ENCODE results near the gene CA12.
"Not testable (repeated sequence)": the region's sequence is repeated elsewhere in the genome, so short reads cannot be mapped to it uniquely, and the experiment has no call there.

The CA12 gene

DNA sequence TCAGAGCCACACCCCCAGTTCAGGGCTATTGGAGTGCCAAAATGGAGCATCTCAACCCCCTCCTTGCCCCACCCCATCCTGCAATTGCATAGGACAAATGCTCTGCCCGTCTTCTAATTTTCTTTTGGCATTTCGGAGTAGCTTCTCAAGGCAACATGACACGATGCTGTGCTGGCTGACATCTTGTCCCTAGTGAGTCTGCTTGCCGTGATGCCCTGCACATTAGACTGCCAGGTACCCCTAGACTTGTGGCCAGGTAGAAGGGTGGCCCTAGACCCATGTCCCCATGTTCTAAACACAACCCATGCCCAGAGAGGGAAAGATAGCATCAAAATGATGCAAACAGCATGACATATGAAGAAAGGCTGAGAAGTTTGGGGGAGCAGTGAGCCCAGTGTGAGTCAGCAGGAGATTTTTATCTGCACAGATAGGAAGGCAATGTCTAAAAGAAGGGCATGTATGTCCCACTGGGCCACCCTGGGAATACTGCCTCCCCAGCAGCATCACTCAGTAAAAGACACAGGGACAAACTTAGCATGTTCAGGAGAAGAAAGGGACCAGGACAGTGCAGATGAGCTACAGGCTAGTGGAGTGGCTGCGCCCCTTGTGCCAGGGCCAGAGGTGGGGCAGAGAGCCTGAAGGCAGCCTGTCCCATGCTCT lies 36.8 kb downstream of the CA12 start:
- DNase-seq, result peak; percentile 40
- peaks cover 32% of the 10 kb centered on the region for H3K4me1 ChIP-seq (ENCODE audit: control insufficient read depth, insufficient read depth, low read depth, low read length)
- H3K9me3 ChIP-seq (ENCODE audit: control insufficient read depth, low read length), result no peaks in the 10 kb centered on the region
- no peak overlapping the region for H3K4me2 ChIP-seq (ENCODE audit: low read length, poor library complexity, severe bottlenecking)
- 88% methylated on average over 5 of the region's 5 CpGs for WGBS
- H3K14ac ChIP-seq (ENCODE audit: low read length in 2 of 2), result peak overlapping the region in 1 of 2 experiments; percentile 94
- peak overlapping the region; percentile 81 to 85 for H2BK12ac ChIP-seq (ENCODE audit: low read length in 2 of 2)
- peak overlapping the region; percentile 42 for H4K8ac ChIP-seq (ENCODE audit: low read length)
- no peak overlapping the region for H2AK5ac ChIP-seq (ENCODE audit: low read length, severe bottlenecking)
- H2BK5ac ChIP-seq (ENCODE audit: low read depth, low read length, poor library complexity, severe bottlenecking), result no peak overlapping the region
- no peak overlapping the region for H3K9ac ChIP-seq (ENCODE audit: low read length)
- H3K4ac ChIP-seq (ENCODE audit: low read depth in 1 of 2, low read length in 2 of 2), result peak overlapping the region; percentile 15 to 40
- peak overlapping the region; percentile 81 for H4K91ac ChIP-seq (ENCODE audit: low read length)
- H3K27ac ChIP-seq (ENCODE audit: low read length, poor library complexity, severe bottlenecking), result no peak overlapping the region
- H3K27me3 ChIP-seq (ENCODE audit: control insufficient read depth in 1 of 2, insufficient read depth in 1 of 2, low read length in 2 of 2), result no peaks in the 10 kb centered on the region
- no peak overlapping the region for H2BK15ac ChIP-seq (ENCODE audit: low read depth, poor library complexity, severe bottlenecking)
- H2AFZ ChIP-seq (ENCODE audit: low read depth, low read length), result no peak overlapping the region
- peaks cover 8 to 59% of the 10 kb centered on the region in 2 experiments for H3K36me3 ChIP-seq (ENCODE audit: control insufficient read depth in 1 of 2, insufficient read depth in 2 of 2, low read depth in 1 of 2, low read length in 2 of 2)
- H3K79me1 ChIP-seq (replicated peaks; ENCODE audit: low read length, poor library complexity, severe bottlenecking), result no peaks in the 10 kb centered on the region
- H3K23ac ChIP-seq (ENCODE audit: low read length in 2 of 2), result no peak overlapping the region
- H3K18ac ChIP-seq (ENCODE audit: low read depth in 1 of 2, low read length in 2 of 2), result peak overlapping the region in 1 of 2 experiments; percentile 73
- no peak overlapping the region for H3K4me3 ChIP-seq (ENCODE audit: insufficient read depth in 1 of 2, low read depth in 1 of 2, low read length in 2 of 2)
- no peak overlapping the region for H2BK120ac ChIP-seq (ENCODE audit: low read depth, low read length)

DNA sequence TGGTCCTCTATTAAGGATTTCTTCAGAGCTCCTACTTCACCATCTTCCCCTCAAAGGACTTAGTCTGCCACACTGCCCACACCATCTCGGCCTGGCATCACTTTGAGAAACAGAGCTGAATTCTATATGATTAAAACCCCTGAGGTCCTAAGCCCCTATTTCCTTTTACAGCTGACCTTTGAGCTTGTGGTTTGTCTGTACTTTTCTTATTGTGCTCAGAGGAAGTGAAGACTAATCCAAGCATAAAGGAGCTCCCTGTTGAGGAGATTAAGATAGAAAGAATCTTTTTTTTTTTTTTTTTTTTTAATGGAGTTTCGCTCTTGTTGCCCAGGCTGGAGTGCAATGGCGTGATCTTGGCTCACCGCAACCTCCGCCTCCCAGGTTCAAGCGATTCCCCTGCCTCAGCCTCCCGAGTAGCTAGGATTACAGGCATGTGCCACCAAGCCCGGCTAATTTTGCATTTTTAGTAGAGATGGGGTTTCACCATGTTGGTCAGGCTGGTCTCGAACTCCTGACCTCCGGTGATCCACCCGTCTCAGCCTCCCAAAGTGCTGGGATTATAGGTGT lies 38.6 kb downstream of the CA12 start:
- H2AFZ ChIP-seq (ENCODE audit: low read depth, low read length); H2BK12ac ChIP-seq (ENCODE audit: low read length in 2 of 2); H3K18ac ChIP-seq (ENCODE audit: low read depth in 1 of 2, low read length in 2 of 2); H3K79me1 ChIP-seq (replicated peaks; ENCODE audit: low read length, poor library complexity, severe bottlenecking); H2AK5ac ChIP-seq (ENCODE audit: low read length, severe bottlenecking); H3K4ac ChIP-seq (ENCODE audit: low read depth in 1 of 2, low read length in 2 of 2); H4K91ac ChIP-seq (ENCODE audit: low read length); H3K27me3 ChIP-seq (ENCODE audit: control insufficient read depth in 1 of 2, insufficient read depth in 1 of 2, low read length in 2 of 2); H3K9me3 ChIP-seq (ENCODE audit: control insufficient read depth, low read length); H2BK120ac ChIP-seq (ENCODE audit: low read depth, low read length); H3K4me3 ChIP-seq (ENCODE audit: insufficient read depth in 1 of 2, low read depth in 1 of 2, low read length in 2 of 2); H3K23ac ChIP-seq (ENCODE audit: low read length in 2 of 2); H3K4me2 ChIP-seq (ENCODE audit: low read length, poor library complexity, severe bottlenecking); H2BK15ac ChIP-seq (ENCODE audit: low read depth, poor library complexity, severe bottlenecking); H3K9ac ChIP-seq (ENCODE audit: low read length); H2BK5ac ChIP-seq (ENCODE audit: low read depth, low read length, poor library complexity, severe bottlenecking); H4K8ac ChIP-seq (ENCODE audit: low read length); H3K14ac ChIP-seq (ENCODE audit: low read length in 2 of 2); H3K27ac ChIP-seq (ENCODE audit: low read length, poor library complexity, severe bottlenecking): not testable (repeated sequence)
- DNase-seq, result peak; percentile 66
- peaks cover 35% of the 10 kb centered on the region for H3K4me1 ChIP-seq (ENCODE audit: control insufficient read depth, insufficient read depth, low read depth, low read length)
- peaks cover 11 to 77% of the 10 kb centered on the region in 2 experiments for H3K36me3 ChIP-seq (ENCODE audit: control insufficient read depth in 1 of 2, insufficient read depth in 2 of 2, low read depth in 1 of 2, low read length in 2 of 2)
- 66% methylated on average over 9 of the region's 11 CpGs for WGBS

DNA sequence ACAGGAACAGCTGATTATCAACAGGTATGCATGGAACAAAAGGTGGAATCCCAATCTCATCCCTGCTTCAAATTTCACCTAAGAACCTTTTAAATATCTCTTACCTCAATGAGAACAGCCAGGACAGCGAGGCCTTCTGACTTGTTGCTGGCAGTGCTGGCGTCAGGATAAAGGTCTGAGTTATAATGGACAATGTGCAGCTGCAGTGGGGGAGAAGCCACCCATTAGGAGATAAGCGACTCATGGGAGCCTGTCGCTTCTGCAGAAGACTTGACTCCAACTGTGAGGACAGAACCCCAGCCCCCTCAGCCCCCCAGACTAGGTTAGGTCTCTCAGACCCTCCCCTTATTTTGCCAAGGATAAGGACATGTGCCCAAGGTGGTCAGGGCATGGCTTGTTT lies 39.7 kb downstream of the CA12 start:
- no peak for DNase-seq
- peaks cover 11 to 88% of the 10 kb centered on the region in 2 experiments for H3K36me3 ChIP-seq (ENCODE audit: control insufficient read depth in 1 of 2, insufficient read depth in 2 of 2, low read depth in 1 of 2, low read length in 2 of 2)
- H3K4me2 ChIP-seq (ENCODE audit: low read length, poor library complexity, severe bottlenecking), result no peak overlapping the region
- H3K23ac ChIP-seq (ENCODE audit: low read length in 2 of 2), result no peak overlapping the region
- 88% methylated on average over 3 of the region's 4 CpGs for WGBS
- H3K14ac ChIP-seq (ENCODE audit: low read length in 2 of 2), result no peak overlapping the region
- peaks cover 35% of the 10 kb centered on the region for H3K4me1 ChIP-seq (ENCODE audit: control insufficient read depth, insufficient read depth, low read depth, low read length)
- no peak overlapping the region for H2BK15ac ChIP-seq (ENCODE audit: low read depth, poor library complexity, severe bottlenecking)
- no peak overlapping the region for H3K9ac ChIP-seq (ENCODE audit: low read length)
- H3K27me3 ChIP-seq (ENCODE audit: control insufficient read depth in 1 of 2, insufficient read depth in 1 of 2, low read length in 2 of 2), result no peaks in the 10 kb centered on the region
- no peak overlapping the region for H3K4ac ChIP-seq (ENCODE audit: low read depth in 1 of 2, low read length in 2 of 2)
- H4K8ac ChIP-seq (ENCODE audit: low read length), result no peak overlapping the region
- no peaks in the 10 kb centered on the region for H3K79me1 ChIP-seq (replicated peaks; ENCODE audit: low read length, poor library complexity, severe bottlenecking)
- no peak overlapping the region for H2AK5ac ChIP-seq (ENCODE audit: low read length, severe bottlenecking)
- H2BK12ac ChIP-seq (ENCODE audit: low read length in 2 of 2), result peak overlapping the region in 1 of 2 experiments; percentile 23
- H3K9me3 ChIP-seq (ENCODE audit: control insufficient read depth, low read length), result no peaks in the 10 kb centered on the region
- no peak overlapping the region for H4K91ac ChIP-seq (ENCODE audit: low read length)
- H2AFZ ChIP-seq (ENCODE audit: low read depth, low read length), result no peak overlapping the region
- no peak overlapping the region for H2BK120ac ChIP-seq (ENCODE audit: low read depth, low read length)
- H2BK5ac ChIP-seq (ENCODE audit: low read depth, low read length, poor library complexity, severe bottlenecking), result no peak overlapping the region
- no peak overlapping the region for H3K4me3 ChIP-seq (ENCODE audit: insufficient read depth in 1 of 2, low read depth in 1 of 2, low read length in 2 of 2)
- no peak overlapping the region for H3K27ac ChIP-seq (ENCODE audit: low read length, poor library complexity, severe bottlenecking)
- peak overlapping the region in 1 of 2 experiments; percentile 49 for H3K18ac ChIP-seq (ENCODE audit: low read depth in 1 of 2, low read length in 2 of 2)

DNA sequence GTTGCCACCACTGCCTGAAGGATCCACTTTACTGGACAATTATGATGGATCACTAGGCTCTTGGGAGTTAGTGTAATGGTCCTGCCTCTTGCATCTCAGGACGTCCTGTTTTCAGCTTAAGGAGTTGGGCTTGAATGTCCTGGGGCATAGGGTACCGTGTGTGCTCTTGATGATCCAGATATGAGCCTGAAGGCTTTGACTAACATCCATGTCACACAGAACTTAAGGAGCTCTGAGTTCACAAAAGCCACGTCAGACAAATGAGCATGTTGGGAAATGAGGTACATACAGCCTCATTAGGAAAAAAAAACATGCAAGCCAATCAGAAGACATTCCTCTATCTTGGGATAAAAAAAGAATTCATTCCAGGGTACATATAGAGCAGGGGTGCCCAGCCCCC lies 40.8 kb downstream of the CA12 start:
- no peak overlapping the region for H3K4ac ChIP-seq (ENCODE audit: low read depth in 1 of 2, low read length in 2 of 2)
- no peak for DNase-seq
- no peak overlapping the region for H3K18ac ChIP-seq (ENCODE audit: low read depth in 1 of 2, low read length in 2 of 2)
- peak overlapping the region in 1 of 2 experiments; percentile 29 for H3K14ac ChIP-seq (ENCODE audit: low read length in 2 of 2)
- no peak overlapping the region for H3K27ac ChIP-seq (ENCODE audit: low read length, poor library complexity, severe bottlenecking)
- no peak overlapping the region for H3K23ac ChIP-seq (ENCODE audit: low read length in 2 of 2)
- H3K36me3 ChIP-seq (ENCODE audit: control insufficient read depth in 1 of 2, insufficient read depth in 2 of 2, low read depth in 1 of 2, low read length in 2 of 2), result peaks cover 14 to 94% of the 10 kb centered on the region in 2 experiments
- H2BK120ac ChIP-seq (ENCODE audit: low read depth, low read length), result no peak overlapping the region
- peaks cover 30% of the 10 kb centered on the region for H3K4me1 ChIP-seq (ENCODE audit: control insufficient read depth, insufficient read depth, low read depth, low read length)
- H2AK5ac ChIP-seq (ENCODE audit: low read length, severe bottlenecking), result no peak overlapping the region
- H3K9me3 ChIP-seq (ENCODE audit: control insufficient read depth, low read length), result no peaks in the 10 kb centered on the region
- 87% methylated on average over 2 of the region's 3 CpGs for WGBS
- H3K4me2 ChIP-seq (ENCODE audit: low read length, poor library complexity, severe bottlenecking), result no peak overlapping the region
- H3K9ac ChIP-seq (ENCODE audit: low read length), result no peak overlapping the region
- H4K91ac ChIP-seq (ENCODE audit: low read length), result no peak overlapping the region
- no peaks in the 10 kb centered on the region for H3K79me1 ChIP-seq (replicated peaks; ENCODE audit: low read length, poor library complexity, severe bottlenecking)
- no peak overlapping the region for H2BK15ac ChIP-seq (ENCODE audit: low read depth, poor library complexity, severe bottlenecking)
- H2BK5ac ChIP-seq (ENCODE audit: low read depth, low read length, poor library complexity, severe bottlenecking), result no peak overlapping the region
- H3K27me3 ChIP-seq (ENCODE audit: control insufficient read depth in 1 of 2, insufficient read depth in 1 of 2, low read length in 2 of 2), result no peaks in the 10 kb centered on the region
- no peak overlapping the region for H4K8ac ChIP-seq (ENCODE audit: low read length)
- peak overlapping the region; percentile 14 to 37 for H2BK12ac ChIP-seq (ENCODE audit: low read length in 2 of 2)
- no peak overlapping the region for H3K4me3 ChIP-seq (ENCODE audit: insufficient read depth in 1 of 2, low read depth in 1 of 2, low read length in 2 of 2)
- no peak overlapping the region for H2AFZ ChIP-seq (ENCODE audit: low read depth, low read length)

All from mesenchymal stem cell (in vitro differentiated cells and primary cell).